HEK293T (cell line): ENCODE measurements around the gene GGTLC1.

ENCODE experiments used
- CTCF ChIA-PET: fragments of 350-600 bp; formaldehyde crosslinking; extraction: SDS; loops from one replicate; lab custom pipeline; 2021; ENCODE audit warnings: antibody characterized with exemption, inconsistent platforms; lab: Yijun Ruan, JAX
- POLR2A ChIA-PET: fragments of 350-600 bp; formaldehyde crosslinking; extraction: SDS; loops from one replicate; lab custom pipeline; 2020; ENCODE audit warnings: antibody characterized with exemption, inconsistent platforms; lab: Yijun Ruan, JAX
- DNase-seq: peaks from one replicate; pipeline ENCODE4 v3.0.0; 2012; ENCODE audit warnings: mixed read lengths; ENCODE audit errors: extremely low spot score
- ARNT ChIP-seq: fragments of 450-650 bp; IDR thresholded peaks from 2 replicates; pipeline ENCODE4 v1.6.1; 2017; ENCODE audit warnings: mild to moderate bottlenecking
- BHLHE40 ChIP-seq: fragments of 450-650 bp; IDR thresholded peaks from 2 replicates; pipeline ENCODE4 v1.6.1; 2016; ENCODE audit warnings: mild to moderate bottlenecking, moderate library complexity, borderline replicate concordance
- CTBP1 ChIP-seq: fragments of 450-650 bp; IDR thresholded peaks from 2 replicates; pipeline ENCODE4 v1.6.1; 2016; ENCODE audit warnings: borderline replicate concordance
- ELF4 ChIP-seq: fragments of 450-650 bp; IDR thresholded peaks from 2 replicates; pipeline ENCODE4 v1.6.1; 2017; ENCODE audit warnings: antibody characterized with exemption
- FOXA1 ChIP-seq: fragments of 450-650 bp; IDR thresholded peaks from 2 replicates; pipeline ENCODE4 v1.6.1; 2016; ENCODE audit warnings: mild to moderate bottlenecking
- FOXK2 ChIP-seq: fragments of 450-650 bp; IDR thresholded peaks from 2 replicates; pipeline ENCODE4 v1.6.1; 2016; ENCODE audit warnings: mild to moderate bottlenecking
- FOXM1 ChIP-seq: fragments of 450-650 bp; IDR thresholded peaks from 2 replicates; pipeline ENCODE4 v1.6.1; 2017; ENCODE audit warnings: mild to moderate bottlenecking, borderline replicate concordance
- HDGF ChIP-seq: fragments of 450-650 bp; IDR thresholded peaks from 2 replicates; pipeline ENCODE4 v1.6.1; 2017; ENCODE audit warnings: antibody characterized with exemption, borderline replicate concordance
- L3MBTL2 ChIP-seq: fragments of 450-650 bp; conservative IDR thresholded peaks from 2 replicates; pipeline ENCODE4 v1.6.1; 2016; ENCODE audit warnings: mild to moderate bottlenecking
- LEF1 ChIP-seq: fragments of 450-650 bp; IDR thresholded peaks from 2 replicates; pipeline ENCODE4 v1.6.1; 2017; ENCODE audit warnings: mild to moderate bottlenecking, borderline replicate concordance
- NFRKB ChIP-seq: fragments of 450-650 bp; IDR thresholded peaks from 2 replicates; pipeline ENCODE4 v1.6.1; 2016; ENCODE audit warnings: mild to moderate bottlenecking, moderate library complexity
- SP1 ChIP-seq: fragments of 450-650 bp; IDR thresholded peaks from 2 replicates; pipeline ENCODE4 v1.6.1; 2017
- SUZ12 ChIP-seq: fragments of 450-650 bp; IDR thresholded peaks from 2 replicates; pipeline ENCODE4 v1.6.1; 2016; ENCODE audit warnings: mild to moderate bottlenecking
- TARDBP ChIP-seq: fragments of 450-650 bp; IDR thresholded peaks from 2 replicates; pipeline ENCODE4 v1.6.1; 2016
- ZNF384 ChIP-seq: fragments of 450-650 bp; IDR thresholded peaks from 2 replicates; pipeline ENCODE4 v1.6.1; 2016
- TF ChIP-seq, protein P1 (sequence below): fragments of 450-650 bp; IDR thresholded peaks from 2 replicates; pipeline ENCODE4 v1.6.1; 2016

GGTLC1 gene

DNA sequence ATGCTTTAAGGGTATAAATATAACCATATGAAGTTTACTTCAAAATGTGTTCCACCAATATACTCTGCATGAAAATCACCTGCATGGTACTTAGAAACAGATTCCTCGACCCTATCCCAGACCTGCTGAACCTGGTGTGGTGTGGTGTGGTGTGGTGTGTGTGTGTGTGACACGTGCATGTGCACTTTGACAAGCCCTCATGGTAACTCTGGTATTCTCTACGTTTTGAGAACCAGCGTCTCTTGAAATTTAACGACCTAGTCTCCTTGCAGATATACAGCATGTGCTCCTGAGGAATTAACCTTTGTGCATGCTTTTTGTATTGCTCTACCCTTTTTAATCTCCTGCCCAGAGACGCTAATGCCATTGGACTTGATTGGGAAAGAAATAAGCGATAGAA, 29.5 kb downstream of the GGTLC1 start:
- TF ChIP-seq SP1, result no peak
- TF ChIP-seq FOXK2, result no peak
- no peak for TF ChIP-seq FOXA1
- TF ChIP-seq NFRKB, result no peak
- TF ChIP-seq FOXM1, result no peak
- TF ChIP-seq LEF1, result no peak
- no peak for TF ChIP-seq ARNT
- no peak for TF ChIP-seq ELF4
- no peak for TF ChIP-seq L3MBTL2
- no peak for TF ChIP-seq BHLHE40
- CTCF ChIA-PET, result no interaction called here
- POLR2A ChIA-PET, result no interaction called here
- DNase-seq, result no peak

DNA sequence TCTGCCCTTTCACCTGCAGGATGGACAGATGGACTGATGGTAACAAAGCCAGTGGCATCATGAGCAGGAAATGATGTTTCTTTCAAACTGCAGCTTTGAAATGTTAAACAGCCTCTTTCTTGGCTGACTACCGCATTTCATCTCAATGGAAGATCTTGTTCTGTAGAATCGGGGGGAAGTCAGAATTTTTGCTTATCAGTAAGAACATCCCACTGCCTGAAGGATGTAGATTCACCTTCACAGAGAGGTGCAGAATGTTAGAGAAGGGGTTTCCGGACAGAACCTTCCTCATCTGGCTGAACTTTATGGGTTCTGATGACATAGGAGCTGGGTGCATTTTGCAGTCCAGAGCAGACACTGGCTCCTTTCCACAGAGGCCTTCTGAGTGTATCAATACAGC, 32.7 kb downstream of the GGTLC1 start:
- no peak for TF ChIP-seq LEF1
- TF ChIP-seq L3MBTL2, result no peak
- no peak for TF ChIP-seq FOXK2
- TF ChIP-seq, protein P1, sequence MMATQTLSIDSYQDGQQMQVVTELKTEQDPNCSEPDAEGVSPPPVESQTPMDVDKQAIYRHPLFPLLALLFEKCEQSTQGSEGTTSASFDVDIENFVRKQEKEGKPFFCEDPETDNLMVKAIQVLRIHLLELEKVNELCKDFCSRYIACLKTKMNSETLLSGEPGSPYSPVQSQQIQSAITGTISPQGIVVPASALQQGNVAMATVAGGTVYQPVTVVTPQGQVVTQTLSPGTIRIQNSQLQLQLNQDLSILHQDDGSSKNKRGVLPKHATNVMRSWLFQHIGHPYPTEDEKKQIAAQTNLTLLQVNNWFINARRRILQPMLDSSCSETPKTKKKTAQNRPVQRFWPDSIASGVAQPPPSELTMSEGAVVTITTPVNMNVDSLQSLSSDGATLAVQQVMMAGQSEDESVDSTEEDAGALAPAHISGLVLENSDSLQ, result no peak
- no peak for TF ChIP-seq HDGF
- TF ChIP-seq NFRKB, result no peak
- TF ChIP-seq ARNT, result no peak
- no peak for TF ChIP-seq BHLHE40
- no peak for TF ChIP-seq TARDBP
- TF ChIP-seq ELF4, result no peak
- no peak for TF ChIP-seq SP1
- no peak for TF ChIP-seq SUZ12
- no peak for TF ChIP-seq ZNF384
- no peak for TF ChIP-seq FOXA1
- TF ChIP-seq FOXM1, result no peak
- TF ChIP-seq CTBP1, result no peak
- POLR2A ChIA-PET, result no interaction called here
- CTCF ChIA-PET, result no interaction called here
- no peak for DNase-seq

DNA sequence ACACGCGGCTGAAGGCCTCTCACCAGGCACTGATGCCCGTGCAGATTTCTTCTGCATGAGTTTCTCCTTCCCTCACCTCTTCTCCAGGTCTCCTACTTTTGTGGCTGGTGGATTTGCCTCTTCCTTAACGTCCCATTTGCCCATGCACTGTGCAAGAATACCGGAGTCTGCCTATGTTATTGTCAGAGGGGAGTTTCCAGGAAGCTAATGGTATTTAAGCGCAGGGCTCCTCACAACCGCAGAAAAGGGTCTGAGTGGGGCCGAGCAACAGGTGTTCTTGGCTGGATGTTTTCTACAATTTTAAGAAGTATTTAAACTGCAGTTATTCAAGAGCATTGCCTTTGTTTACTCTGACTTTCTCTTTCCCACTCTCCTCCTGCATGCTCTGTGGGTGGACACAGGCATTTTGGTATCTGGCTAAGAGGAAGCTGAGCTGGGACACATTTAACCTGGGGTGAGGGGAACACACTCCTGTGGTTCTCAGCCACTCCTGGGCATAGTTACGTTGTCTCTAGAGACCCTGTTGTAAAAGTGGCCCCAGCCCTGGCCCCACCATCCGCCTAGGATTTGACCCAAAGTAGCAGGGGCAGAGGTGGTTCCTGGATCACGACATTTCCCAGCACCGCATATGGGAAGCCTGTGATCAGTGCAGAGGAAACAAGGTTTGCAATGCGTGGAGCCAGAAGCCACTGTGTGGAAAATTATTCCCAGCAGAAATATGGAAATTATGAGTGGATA, 34.4 kb downstream of the GGTLC1 start:
- no peak for DNase-seq
- ChIA-PET CTCF (no interaction called here), POLR2A (no interaction called here)
- TF ChIP-seq ELF4 (no peak), CTBP1 (no peak), LEF1 (no peak), NFRKB (no peak), SP1 (no peak), ARNT (no peak), ZNF384 (no peak), L3MBTL2 (no peak), FOXM1 (no peak), BHLHE40 (no peak), FOXK2 (no peak), HDGF (no peak), FOXA1 (no peak), TARDBP (no peak), SUZ12 (no peak)
- TF ChIP-seq, protein P1, result no peak

DNA sequence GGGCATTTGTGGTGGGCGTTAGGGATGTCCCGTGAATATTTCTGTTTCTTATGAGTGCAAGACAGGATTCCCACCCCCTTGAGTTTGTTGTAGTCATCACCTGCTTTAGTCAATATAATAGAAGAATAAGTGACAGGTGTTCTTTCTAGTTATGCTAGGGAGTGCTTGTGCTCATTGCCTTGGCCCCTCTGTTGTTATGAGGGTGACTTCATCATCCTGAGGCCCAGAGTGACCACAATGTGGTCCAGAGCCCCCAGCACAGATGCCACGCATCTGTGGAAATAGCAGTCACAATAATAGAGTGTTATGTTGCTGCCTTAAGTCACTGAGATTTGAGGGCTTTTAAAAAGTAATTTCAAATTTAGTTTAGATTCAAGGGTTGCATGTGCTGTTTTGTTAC, 42.4 kb downstream of the GGTLC1 start:
- no peak for DNase-seq
- POLR2A ChIA-PET, result no interaction called here
- CTCF ChIA-PET, result no interaction called here
- TF ChIP-seq ZNF384, result no peak
- TF ChIP-seq ELF4, result no peak
- TF ChIP-seq CTBP1, result no peak
- TF ChIP-seq SP1, result no peak
- no peak for TF ChIP-seq FOXA1
- no peak for TF ChIP-seq BHLHE40
- no peak for TF ChIP-seq SUZ12
- no peak for TF ChIP-seq HDGF
- TF ChIP-seq ARNT, result no peak
- no peak for TF ChIP-seq FOXK2
- TF ChIP-seq L3MBTL2, result no peak
- TF ChIP-seq, protein P1, result no peak
- no peak for TF ChIP-seq LEF1

DNA sequence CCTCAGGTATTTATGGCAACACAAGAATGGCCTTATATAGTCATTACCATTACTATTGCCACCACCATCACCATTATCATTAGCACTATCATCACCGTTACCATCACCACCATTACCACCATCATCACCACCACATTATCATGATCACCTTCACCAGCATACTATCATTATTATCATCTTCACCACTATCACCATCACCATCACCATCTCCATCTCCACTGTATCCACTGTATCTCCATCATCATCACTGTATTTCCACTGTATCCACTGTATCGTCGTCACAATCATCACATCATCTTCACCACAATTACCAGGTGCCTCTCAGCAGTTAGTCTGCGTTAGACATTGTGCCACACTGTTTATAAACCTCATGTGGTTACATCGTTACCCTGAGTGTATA, 45.3 kb downstream of the GGTLC1 start:
- ChIA-PET POLR2A (no interaction called here), CTCF (no interaction called here)
- DNase-seq, result no peak
- TF ChIP-seq NFRKB, result no peak
- no peak for TF ChIP-seq HDGF
- TF ChIP-seq ZNF384, result no peak
- no peak for TF ChIP-seq ELF4
- TF ChIP-seq BHLHE40, result no peak
- no peak for TF ChIP-seq ARNT
- TF ChIP-seq SUZ12, result no peak
- TF ChIP-seq, protein P1, result no peak
- TF ChIP-seq FOXM1, result no peak
- TF ChIP-seq L3MBTL2, result no peak
- no peak for TF ChIP-seq CTBP1
